ENCODE measurements around the gene SLC52A1. TPM values are rescaled to one million over a fixed set of nuclear protein-coding genes. Genes with fewer than 3 reads are reported as not detected.

The SLC52A1 gene
- total RNA-seq, 1 experiment from 2014 or later, result not detected

DNA sequence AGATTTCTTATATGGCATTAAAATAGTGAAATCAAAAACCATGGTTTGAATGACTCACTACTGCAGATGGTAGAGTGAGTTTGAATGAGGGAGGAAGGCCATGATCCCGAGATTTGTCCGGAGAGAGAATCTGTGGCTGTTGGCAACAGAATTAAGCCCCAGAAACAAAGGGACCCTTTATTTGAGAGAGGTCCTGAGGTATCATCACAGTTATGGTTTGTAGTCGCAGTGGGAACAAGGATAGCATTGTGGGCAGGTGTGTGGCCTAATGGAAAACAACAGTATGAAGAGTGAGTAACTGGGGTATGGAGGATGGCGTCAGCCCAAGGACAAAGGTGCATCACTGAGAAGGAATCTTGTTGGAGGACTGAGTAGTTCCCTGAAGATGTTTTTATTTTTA is 34.5 kb upstream of the SLC52A1 start:
- no TSS peak for BruUV-seq (replicated peaks)
- Mint-ChIP-seq H3K4me1 (ENCODE audit: low read depth, unreplicated experiment) (no peaks in the 10 kb centered on the region), H3K36me3 (ENCODE audit: insufficient read depth, unreplicated experiment) (no peaks in the 10 kb centered on the region), H3K9me3 (ENCODE audit: low read depth, unreplicated experiment) (no peaks in the 10 kb centered on the region), H3K4me3 (ENCODE audit: low read depth, unreplicated experiment) (no peak overlapping the region), H3K27me3 (ENCODE audit: unreplicated experiment) (no peaks in the 10 kb centered on the region), H3K27ac (ENCODE audit: unreplicated experiment) (no peak overlapping the region)
- TF ChIP-seq, protein P1, sequence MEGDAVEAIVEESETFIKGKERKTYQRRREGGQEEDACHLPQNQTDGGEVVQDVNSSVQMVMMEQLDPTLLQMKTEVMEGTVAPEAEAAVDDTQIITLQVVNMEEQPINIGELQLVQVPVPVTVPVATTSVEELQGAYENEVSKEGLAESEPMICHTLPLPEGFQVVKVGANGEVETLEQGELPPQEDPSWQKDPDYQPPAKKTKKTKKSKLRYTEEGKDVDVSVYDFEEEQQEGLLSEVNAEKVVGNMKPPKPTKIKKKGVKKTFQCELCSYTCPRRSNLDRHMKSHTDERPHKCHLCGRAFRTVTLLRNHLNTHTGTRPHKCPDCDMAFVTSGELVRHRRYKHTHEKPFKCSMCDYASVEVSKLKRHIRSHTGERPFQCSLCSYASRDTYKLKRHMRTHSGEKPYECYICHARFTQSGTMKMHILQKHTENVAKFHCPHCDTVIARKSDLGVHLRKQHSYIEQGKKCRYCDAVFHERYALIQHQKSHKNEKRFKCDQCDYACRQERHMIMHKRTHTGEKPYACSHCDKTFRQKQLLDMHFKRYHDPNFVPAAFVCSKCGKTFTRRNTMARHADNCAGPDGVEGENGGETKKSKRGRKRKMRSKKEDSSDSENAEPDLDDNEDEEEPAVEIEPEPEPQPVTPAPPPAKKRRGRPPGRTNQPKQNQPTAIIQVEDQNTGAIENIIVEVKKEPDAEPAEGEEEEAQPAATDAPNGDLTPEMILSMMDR (IDR thresholded peaks at IDR 0.05; ENCODE audit: unreplicated experiment), result no peak
- CTCF ChIA-PET, result no interaction called here
- intact Hi-C loops (cut with micrococcal nuclease; ENCODE audit: unreplicated experiment), result no loop called here
- DNase-seq, result no peak

DNA sequence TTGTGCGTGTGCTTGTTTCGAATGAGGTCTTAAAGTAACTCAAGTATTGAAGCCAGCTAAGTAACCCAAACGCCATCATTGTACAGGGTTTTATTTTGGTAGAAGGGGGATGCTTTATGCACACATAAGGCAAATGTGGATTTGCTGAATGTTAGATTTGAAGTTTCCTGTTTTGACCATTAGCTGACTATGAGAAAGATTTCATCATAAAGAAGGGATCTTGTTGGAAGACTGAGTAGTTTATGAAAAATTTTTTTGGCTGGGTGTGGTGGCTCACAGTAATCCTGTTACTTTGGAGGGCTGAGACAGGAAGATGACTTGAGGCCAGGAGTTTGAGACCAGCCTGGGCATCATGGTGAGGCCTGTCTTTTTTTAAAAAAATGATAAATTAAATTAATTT is 33.0 kb upstream of the SLC52A1 start:
- intact Hi-C loops (cut with micrococcal nuclease; ENCODE audit: unreplicated experiment), result no loop called here
- Mint-ChIP-seq H3K9me3 (ENCODE audit: low read depth, unreplicated experiment) (no peaks in the 10 kb centered on the region), H3K27ac (ENCODE audit: unreplicated experiment) (no peak overlapping the region), H3K27me3 (ENCODE audit: unreplicated experiment) (no peaks in the 10 kb centered on the region), H3K4me3 (ENCODE audit: low read depth, unreplicated experiment) (no peak overlapping the region), H3K4me1 (ENCODE audit: low read depth, unreplicated experiment) (no peaks in the 10 kb centered on the region), H3K36me3 (ENCODE audit: insufficient read depth, unreplicated experiment) (no peaks in the 10 kb centered on the region)
- DNase-seq, result no peak
- no TSS peak for BruUV-seq (replicated peaks)
- TF ChIP-seq, protein P1 (IDR thresholded peaks at IDR 0.05; ENCODE audit: unreplicated experiment), result no peak
- CTCF ChIA-PET, result no interaction called here

DNA sequence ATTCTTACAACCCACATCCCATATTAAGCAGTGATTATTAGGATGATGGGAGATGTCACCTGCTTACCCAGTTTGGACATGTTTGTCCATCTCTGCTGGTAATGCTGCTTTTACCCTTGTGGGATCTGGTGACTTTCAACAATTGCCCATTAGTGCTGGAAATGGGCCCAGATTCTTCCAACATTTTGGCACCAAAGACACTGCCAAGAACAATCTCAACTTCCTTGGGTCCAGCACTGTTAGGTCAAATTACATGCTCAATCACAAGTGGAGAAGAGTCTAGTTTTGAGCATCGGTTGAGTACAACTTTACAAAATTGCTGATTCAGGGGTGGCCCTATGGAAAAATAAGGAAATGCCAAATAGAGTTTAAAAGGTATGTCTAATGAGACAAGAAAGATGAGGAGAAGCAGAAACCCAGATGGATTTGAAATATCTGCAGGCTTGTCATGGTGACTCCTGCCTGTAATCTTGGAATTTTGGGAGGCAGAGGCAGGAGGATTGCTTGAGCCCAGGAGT is 30.1 kb upstream of the SLC52A1 start:
- Mint-ChIP-seq H3K4me1 (ENCODE audit: low read depth, unreplicated experiment) (no peaks in the 10 kb centered on the region), H3K27ac (ENCODE audit: unreplicated experiment) (no peak overlapping the region), H3K36me3 (ENCODE audit: insufficient read depth, unreplicated experiment) (no peaks in the 10 kb centered on the region), H3K4me3 (ENCODE audit: low read depth, unreplicated experiment) (no peak overlapping the region), H3K9me3 (ENCODE audit: low read depth, unreplicated experiment) (no peaks in the 10 kb centered on the region), H3K27me3 (ENCODE audit: unreplicated experiment) (no peaks in the 10 kb centered on the region)
- no peak for DNase-seq
- CTCF ChIA-PET, result no interaction called here
- TF ChIP-seq, protein P1 (IDR thresholded peaks at IDR 0.05; ENCODE audit: unreplicated experiment), result no peak
- intact Hi-C loops (cut with micrococcal nuclease; ENCODE audit: unreplicated experiment), result no loop called here
- no TSS peak for BruUV-seq (replicated peaks)

DNA sequence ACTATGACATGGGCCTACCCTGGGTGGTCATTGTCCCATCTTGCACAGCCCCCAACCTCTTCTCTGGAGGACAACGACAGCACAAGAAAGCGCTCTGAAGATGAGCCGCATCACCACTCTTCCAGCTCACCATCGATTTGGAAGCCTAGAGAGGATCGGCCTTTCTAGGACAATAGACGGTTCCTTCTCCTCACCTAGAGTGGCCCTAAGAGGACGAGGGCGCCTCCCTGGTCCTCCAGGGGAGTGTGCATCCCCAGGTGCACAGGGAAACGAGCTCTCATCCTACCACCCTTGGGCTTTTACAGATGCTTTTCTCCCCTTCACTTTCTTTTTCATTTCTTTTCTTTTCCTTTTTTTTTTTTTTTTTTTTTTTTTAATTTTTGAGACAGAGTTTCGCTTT is 20.3 kb upstream of the SLC52A1 start:
- Mint-ChIP-seq H3K27ac (ENCODE audit: unreplicated experiment) (no peak overlapping the region), H3K4me3 (ENCODE audit: low read depth, unreplicated experiment) (no peak overlapping the region), H3K9me3 (ENCODE audit: low read depth, unreplicated experiment) (no peaks in the 10 kb centered on the region), H3K36me3 (ENCODE audit: insufficient read depth, unreplicated experiment) (no peaks in the 10 kb centered on the region), H3K27me3 (ENCODE audit: unreplicated experiment) (no peaks in the 10 kb centered on the region), H3K4me1 (ENCODE audit: low read depth, unreplicated experiment) (no peaks in the 10 kb centered on the region)
- DNase-seq, result no peak
- intact Hi-C loops (cut with micrococcal nuclease; ENCODE audit: unreplicated experiment), result no loop called here
- CTCF ChIA-PET, result interaction anchor here (0.5 to 0.7 kb wide), 2 partner anchors 140 to 149 kb away, joined by 3 read pairs; no protein-coding TSS in a partner anchor
- no TSS peak for BruUV-seq (replicated peaks)
- TF ChIP-seq, protein P1 (IDR thresholded peaks at IDR 0.05; ENCODE audit: unreplicated experiment), result no peak
